Endothelial cell (in vitro differentiated cells): ENCODE data around the gene SLAMF9. TPM values are rescaled to one million over a fixed set of nuclear protein-coding genes. Genes with fewer than 3 reads are reported as not detected.

ENCODE experiments used
- DNase-seq: peaks from one replicate; pipeline ENCODE4 v3.0.0; 2021; ENCODE audit warnings: low spot score
- H3K27ac Mint-ChIP-seq: one replicate; pipeline ENCODE4 v1.8.0; 2021; ENCODE audit warnings: mixed read lengths, inconsistent platforms; ENCODE audit not compliant: unreplicated experiment
- H3K27me3 Mint-ChIP-seq: one replicate; pipeline ENCODE4 v1.8.0; 2021; ENCODE audit warnings: mild to moderate bottlenecking, moderate library complexity, mixed read lengths, inconsistent platforms; ENCODE audit not compliant: unreplicated experiment
- H3K36me3 Mint-ChIP-seq: one replicate; pipeline ENCODE4 v1.8.0; 2021; ENCODE audit warnings: mild to moderate bottlenecking, low read depth, mixed read lengths, inconsistent platforms; ENCODE audit not compliant: unreplicated experiment
- H3K4me1 Mint-ChIP-seq: one replicate; pipeline ENCODE4 v1.8.0; 2021; ENCODE audit warnings: mild to moderate bottlenecking, mixed read lengths, inconsistent platforms; ENCODE audit not compliant: unreplicated experiment
- H3K4me3 Mint-ChIP-seq: one replicate; pipeline ENCODE4 v1.8.0; 2021; ENCODE audit warnings: mild to moderate bottlenecking, mixed read lengths, inconsistent platforms; ENCODE audit not compliant: unreplicated experiment
- H3K9me3 Mint-ChIP-seq: one replicate; pipeline ENCODE4 v1.8.0; 2021; ENCODE audit warnings: mixed read lengths, inconsistent platforms; ENCODE audit not compliant: unreplicated experiment
- total RNA-seq: library from RNA; stranded (reverse); fragmentation: NEBNext Ultra II Directional; extraction: Animal tissue kit (Norgen Biotek cat#: 25700); gene quantifications from one replicate; pipeline ENCODE4 v1.2.1, GENCODE V29; 2021; ENCODE audit not compliant: unreplicated experiment
- TF ChIP-seq, protein P1 (sequence below): fragments of 200-600 bp; sonication (generic); IDR thresholded peaks from one replicate; pipeline ENCODE4 v1.5.0; 2021; ENCODE audit warnings: antibody characterized with exemption; ENCODE audit not compliant: unreplicated experiment

SLAMF9 gene
- total RNA-seq, 1 donor from 2014 or later: not detected

DNA sequence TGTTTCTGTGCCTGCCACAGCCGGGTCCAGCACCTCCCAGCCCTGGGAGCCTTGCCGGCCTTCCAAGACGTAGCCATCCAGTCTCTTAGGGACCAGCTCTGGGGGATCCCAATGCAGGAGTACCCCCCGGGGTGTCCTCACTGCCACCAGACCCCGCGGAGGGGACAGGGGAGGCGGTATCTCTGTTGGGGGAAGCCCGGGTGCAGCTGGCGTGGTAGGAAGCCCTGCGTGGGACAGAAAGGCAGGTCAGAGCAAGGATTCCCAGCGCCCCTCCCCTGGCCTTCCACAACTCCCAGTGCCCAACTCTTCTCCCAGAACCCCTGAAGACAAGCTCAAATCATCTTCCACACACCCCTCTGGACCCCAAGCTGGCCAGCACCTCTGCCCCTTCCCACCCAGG, 23.8 kb downstream of the SLAMF9 start:
- Mint-ChIP-seq H3K4me1 (peaks cover 2% of the 10 kb centered on the region), H3K4me3 (no peak overlapping the region), H3K36me3 (peaks cover 16% of the 10 kb centered on the region), H3K9me3 (no peaks in the 10 kb centered on the region), H3K27me3 (peaks cover 19% of the 10 kb centered on the region), H3K27ac (no peak overlapping the region)
- TF ChIP-seq, protein P1, sequence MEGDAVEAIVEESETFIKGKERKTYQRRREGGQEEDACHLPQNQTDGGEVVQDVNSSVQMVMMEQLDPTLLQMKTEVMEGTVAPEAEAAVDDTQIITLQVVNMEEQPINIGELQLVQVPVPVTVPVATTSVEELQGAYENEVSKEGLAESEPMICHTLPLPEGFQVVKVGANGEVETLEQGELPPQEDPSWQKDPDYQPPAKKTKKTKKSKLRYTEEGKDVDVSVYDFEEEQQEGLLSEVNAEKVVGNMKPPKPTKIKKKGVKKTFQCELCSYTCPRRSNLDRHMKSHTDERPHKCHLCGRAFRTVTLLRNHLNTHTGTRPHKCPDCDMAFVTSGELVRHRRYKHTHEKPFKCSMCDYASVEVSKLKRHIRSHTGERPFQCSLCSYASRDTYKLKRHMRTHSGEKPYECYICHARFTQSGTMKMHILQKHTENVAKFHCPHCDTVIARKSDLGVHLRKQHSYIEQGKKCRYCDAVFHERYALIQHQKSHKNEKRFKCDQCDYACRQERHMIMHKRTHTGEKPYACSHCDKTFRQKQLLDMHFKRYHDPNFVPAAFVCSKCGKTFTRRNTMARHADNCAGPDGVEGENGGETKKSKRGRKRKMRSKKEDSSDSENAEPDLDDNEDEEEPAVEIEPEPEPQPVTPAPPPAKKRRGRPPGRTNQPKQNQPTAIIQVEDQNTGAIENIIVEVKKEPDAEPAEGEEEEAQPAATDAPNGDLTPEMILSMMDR: no peak
- DNase-seq: no peak

DNA sequence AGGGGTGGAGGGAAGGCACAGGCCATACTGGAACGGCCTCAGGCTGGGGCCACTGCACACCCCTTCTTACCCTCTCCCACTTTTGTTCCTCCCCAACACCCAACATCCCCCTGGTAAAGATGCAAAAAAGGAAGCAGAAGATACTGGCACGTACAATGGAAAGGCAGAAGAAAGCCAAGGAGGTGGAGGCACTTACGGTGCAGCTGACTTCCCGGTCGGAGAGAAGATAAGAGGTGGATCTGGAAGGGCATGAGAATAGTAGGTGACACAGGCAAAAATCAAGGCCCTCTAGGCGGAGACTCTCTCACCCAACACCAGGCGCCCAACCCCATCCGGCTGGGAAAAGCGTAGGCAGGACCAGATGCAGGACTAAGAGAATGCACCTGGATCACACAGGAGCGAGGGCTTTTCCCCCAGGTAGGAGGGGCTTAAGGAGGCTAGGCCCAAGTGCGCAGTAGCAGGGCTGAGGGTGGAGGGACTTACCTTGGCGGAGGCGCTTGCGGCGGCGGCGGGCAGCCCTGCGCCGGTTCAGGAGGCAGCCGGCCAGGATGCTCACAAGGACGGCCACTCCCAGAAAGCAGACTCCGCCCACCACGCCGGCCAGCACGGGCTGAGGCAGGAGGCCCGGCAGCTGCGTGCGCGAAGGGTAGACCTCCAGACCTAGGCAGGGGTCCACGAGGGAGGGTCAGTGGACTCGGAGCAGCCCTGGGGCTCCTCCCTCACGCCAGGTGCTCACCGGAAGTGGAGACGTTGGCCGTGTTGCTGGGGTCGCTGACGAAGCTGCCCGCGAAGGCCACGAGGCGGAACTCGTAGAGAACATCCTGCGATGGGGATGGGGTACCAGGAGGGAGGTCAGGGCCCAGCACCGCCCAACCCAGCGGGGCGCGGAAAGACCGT, 24.6 kb downstream of the SLAMF9 start:
- peaks cover 16% of the 10 kb centered on the region for H3K36me3 Mint-ChIP-seq
- H3K27ac Mint-ChIP-seq: peak overlapping the region; percentile 38
- TF ChIP-seq, protein P1: no peak
- H3K4me3 Mint-ChIP-seq: no peak overlapping the region
- DNase-seq: no peak
- peaks cover 17% of the 10 kb centered on the region for H3K27me3 Mint-ChIP-seq
- H3K9me3 Mint-ChIP-seq: no peaks in the 10 kb centered on the region
- H3K4me1 Mint-ChIP-seq: peaks cover 2% of the 10 kb centered on the region

DNA sequence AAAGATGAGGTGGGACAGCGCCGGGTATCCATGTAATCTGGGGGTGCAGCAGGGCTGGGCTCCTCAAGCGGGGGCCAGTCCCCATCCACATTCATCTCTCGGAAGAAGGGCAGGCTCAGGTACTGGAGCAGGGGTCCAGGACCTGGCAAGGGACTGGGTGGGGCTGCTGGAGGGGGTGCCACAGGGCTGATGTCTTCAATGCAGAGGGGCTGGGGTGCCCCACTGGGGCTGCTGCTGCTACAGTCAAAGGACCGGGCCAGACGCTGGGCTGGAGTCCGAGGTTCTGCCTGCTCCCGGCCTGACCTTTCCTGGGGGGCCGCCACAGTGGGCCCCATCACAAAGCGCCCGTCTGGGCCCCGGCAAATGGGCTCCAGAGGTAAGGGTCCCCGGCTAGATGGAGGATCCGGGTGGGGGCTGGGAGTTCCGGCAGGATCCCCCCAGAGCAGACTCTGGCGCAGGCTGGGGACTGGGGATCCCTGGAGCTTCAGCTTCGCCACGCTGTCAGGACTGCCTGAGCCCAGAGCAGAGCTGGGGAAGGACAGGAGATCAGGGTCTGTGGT, 25.5 kb downstream of the SLAMF9 start:
- Mint-ChIP-seq H3K36me3 (peaks cover 16% of the 10 kb centered on the region), H3K27ac (no peak overlapping the region), H3K4me1 (peaks cover 9% of the 10 kb centered on the region), H3K27me3 (peaks cover 21% of the 10 kb centered on the region), H3K4me3 (no peak overlapping the region), H3K9me3 (peaks cover 3% of the 10 kb centered on the region)
- DNase-seq: no peak
- TF ChIP-seq, protein P1: no peak

DNA sequence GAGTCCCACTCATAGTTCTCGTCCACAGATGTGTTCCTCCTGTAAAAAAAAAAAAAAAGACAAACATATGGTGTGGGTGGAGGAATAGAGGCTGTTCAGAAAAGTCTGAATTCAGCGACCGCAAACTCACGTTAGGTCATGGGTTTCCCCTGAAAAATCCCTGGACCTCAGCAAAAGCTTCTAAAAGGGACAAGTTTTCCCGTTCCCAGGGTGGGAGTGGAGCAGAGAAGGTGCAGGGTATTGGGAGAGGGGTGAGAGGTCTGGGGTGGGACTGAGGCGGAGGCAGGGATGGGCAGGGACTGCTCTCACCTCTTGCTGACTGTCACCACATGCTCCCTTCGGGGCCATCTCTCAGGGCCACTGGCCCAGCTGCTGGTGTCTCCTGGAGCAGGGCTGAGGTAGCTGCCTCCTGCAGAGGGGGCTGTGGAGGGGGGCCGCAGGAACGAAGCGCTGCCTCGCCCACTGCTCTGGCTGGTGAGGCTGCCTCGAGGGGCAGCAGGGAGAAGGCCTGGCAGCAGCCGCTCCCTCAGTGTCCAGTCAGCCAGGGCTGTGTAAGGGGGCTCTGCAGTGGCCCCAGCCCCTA, 26.1 kb downstream of the SLAMF9 start:
- H3K36me3 Mint-ChIP-seq: peaks cover 17% of the 10 kb centered on the region
- H3K27me3 Mint-ChIP-seq: peaks cover 26% of the 10 kb centered on the region
- H3K4me1 Mint-ChIP-seq: peaks cover 14% of the 10 kb centered on the region
- H3K4me3 Mint-ChIP-seq: no peak overlapping the region
- TF ChIP-seq, protein P1: no peak
- no peak overlapping the region for H3K27ac Mint-ChIP-seq
- DNase-seq: no peak
- peaks cover 3% of the 10 kb centered on the region for H3K9me3 Mint-ChIP-seq
